ENCODE data around the gene OGN. TPM values are rescaled to one million over a fixed set of nuclear protein-coding genes. Genes with fewer than 3 reads are reported as not detected.

OGN gene
- total RNA-seq, 4 donors from 2014 or later = 12.9 to 101 (median 30.2) TPM

DNA sequence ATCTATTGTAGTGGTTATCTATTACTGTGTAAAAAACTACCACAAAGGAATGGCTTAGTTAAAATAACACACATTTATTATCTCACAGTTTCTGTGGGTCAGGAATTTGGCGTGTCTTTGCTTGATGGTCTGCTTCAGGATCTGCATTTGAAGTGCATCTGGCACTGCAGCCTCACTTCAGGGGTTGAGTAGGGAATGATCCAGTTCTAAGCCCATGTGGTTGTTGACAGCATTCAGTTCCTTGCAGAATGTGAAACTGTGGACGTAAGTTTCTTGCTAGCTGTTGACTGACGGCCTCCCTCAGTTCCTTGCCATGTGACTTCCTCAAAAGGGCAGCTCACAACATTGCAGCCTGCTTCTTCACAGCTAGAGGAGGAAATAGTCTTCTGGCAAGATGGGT, 2.1 kb upstream of the OGN start:
- H3K4me3 ChIP-seq = peak overlapping the region in 1 of 2 donors; percentile 13
- no peaks in the 10 kb centered on the region for H3K36me3 ChIP-seq
- no peaks in the 10 kb centered on the region for H3K27me3 ChIP-seq
- no peaks in the 10 kb centered on the region for H3K9me3 ChIP-seq
- H3K27ac ChIP-seq = peak overlapping the region in 3 of 4 donors; percentile 59 to 67 (median 62)
- 17% methylated on average over 3 of the region's 3 CpGs; no CpG with 5 or more reads in 1 of the 2 donors for WGBS, 2 donors (ENCODE audit: low coverage in 1 of 2)
- no peak for TF ChIP-seq POLR2A (IDR thresholded peaks at IDR 0.05)
- no peak for TF ChIP-seq EP300 (IDR thresholded peaks at IDR 0.05)
- TF ChIP-seq, protein P1, sequence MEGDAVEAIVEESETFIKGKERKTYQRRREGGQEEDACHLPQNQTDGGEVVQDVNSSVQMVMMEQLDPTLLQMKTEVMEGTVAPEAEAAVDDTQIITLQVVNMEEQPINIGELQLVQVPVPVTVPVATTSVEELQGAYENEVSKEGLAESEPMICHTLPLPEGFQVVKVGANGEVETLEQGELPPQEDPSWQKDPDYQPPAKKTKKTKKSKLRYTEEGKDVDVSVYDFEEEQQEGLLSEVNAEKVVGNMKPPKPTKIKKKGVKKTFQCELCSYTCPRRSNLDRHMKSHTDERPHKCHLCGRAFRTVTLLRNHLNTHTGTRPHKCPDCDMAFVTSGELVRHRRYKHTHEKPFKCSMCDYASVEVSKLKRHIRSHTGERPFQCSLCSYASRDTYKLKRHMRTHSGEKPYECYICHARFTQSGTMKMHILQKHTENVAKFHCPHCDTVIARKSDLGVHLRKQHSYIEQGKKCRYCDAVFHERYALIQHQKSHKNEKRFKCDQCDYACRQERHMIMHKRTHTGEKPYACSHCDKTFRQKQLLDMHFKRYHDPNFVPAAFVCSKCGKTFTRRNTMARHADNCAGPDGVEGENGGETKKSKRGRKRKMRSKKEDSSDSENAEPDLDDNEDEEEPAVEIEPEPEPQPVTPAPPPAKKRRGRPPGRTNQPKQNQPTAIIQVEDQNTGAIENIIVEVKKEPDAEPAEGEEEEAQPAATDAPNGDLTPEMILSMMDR (IDR thresholded peaks at IDR 0.05) = no peak
- TF ChIP-seq POLR2AphosphoS5 (IDR thresholded peaks at IDR 0.05) = no peak
- H3K4me1 ChIP-seq = peaks cover 0 to 65% (median 0%) of the 10 kb centered on the region in 3 donors
- ATAC-seq = peak; percentile 68

DNA sequence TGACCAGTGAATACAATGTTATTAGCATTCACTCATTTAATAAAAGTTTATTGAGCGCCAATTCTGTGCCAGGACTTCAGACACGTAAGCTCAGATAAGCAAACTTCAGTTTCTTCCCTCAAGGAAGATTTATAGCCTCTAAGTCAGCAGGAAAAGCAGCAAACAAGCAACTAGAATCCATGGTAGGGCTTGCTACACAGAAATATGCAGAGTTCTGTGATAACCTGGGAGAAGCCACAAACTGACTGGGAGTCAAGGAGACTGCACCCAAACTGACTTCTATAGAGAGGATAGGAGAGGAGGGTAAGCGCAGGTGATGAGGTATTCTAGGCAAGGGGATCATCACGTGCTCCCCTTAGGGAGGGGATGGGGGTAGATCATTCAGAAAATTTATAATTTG, 1.4 kb upstream of the OGN start:
- Histone ChIP-seq H3K27me3 (no peaks in the 10 kb centered on the region), H3K36me3 (no peaks in the 10 kb centered on the region), H3K9me3 (no peaks in the 10 kb centered on the region), H3K4me3 (peak overlapping the region; percentile 12 to 13), H3K27ac (peak overlapping the region in 3 of 4 donors; percentile 59 to 67 (median 62)), H3K4me1 (peaks cover 0 to 67% (median 0%) of the 10 kb centered on the region in 3 donors)
- no peak for ATAC-seq
- WGBS, 2 donors (ENCODE audit: low coverage in 1 of 2) = 53 to 63% methylated on average over 4 of the region's 4 CpGs
- TF ChIP-seq, protein P1 (IDR thresholded peaks at IDR 0.05) = no peak
- no peak for TF ChIP-seq POLR2AphosphoS5 (IDR thresholded peaks at IDR 0.05)

DNA sequence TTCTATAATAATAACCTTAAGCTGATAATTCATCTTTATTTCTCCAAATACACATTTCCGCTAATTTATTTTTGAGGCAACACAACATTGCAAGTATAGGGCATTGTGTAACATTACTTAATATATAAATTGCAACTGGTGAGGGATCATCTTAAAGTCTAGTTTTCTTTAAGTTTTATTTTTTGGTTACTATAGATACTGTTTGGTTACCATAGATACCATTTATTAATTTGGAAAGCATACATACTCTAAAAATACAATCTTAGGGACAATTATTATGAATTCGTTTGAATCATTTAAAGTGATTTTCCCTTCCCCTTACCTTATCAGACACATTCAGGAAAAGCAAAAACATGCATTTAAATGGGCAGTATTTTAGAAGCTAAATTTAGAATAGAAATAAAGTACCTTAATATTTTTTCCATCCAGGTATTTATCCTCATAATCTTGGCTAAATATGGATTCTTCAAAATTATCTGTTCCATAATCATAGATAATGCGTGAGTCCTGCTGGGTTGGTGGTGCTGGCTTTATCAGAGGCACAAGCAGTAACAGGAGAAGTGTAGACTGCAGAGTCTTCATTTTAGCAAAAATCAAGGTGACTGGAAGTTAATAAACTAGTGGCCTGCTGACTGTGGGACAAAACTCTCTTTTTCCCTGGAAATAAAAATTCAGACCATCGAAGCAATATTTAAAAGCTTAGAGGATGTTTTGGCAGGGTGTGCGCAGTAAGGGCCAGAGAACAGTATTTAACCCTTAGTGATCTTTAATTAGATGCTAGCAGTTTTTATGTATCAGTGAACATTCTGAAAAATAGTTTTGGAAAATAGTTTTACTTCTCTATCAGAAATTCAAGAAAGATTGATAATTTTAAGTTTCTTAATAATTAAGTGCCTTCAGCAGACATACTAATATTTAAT, 1.3 kb downstream of the OGN start:
- TF ChIP-seq POLR2AphosphoS5 (IDR thresholded peaks at IDR 0.05) = no peak
- TF ChIP-seq EP300 (IDR thresholded peaks at IDR 0.05) = no peak
- TF ChIP-seq, protein P1 (IDR thresholded peaks at IDR 0.05) = no peak
- TF ChIP-seq POLR2A (IDR thresholded peaks at IDR 0.05) = no peak
- Histone ChIP-seq H3K4me3 (peak overlapping the region; percentile 2 to 38), H3K9me3 (no peaks in the 10 kb centered on the region), H3K27me3 (no peaks in the 10 kb centered on the region), H3K36me3 (no peaks in the 10 kb centered on the region), H3K27ac (peak overlapping the region in 2 of 4 donors; percentile 60 to 67), H3K4me1 (peaks cover 0 to 59% (median 0%) of the 10 kb centered on the region in 3 donors)
- 18 to 21% methylated on average over 3 to 5 of the region's 5 CpGs for WGBS, 2 donors (ENCODE audit: low coverage in 1 of 2)
- no peak for ATAC-seq

DNA sequence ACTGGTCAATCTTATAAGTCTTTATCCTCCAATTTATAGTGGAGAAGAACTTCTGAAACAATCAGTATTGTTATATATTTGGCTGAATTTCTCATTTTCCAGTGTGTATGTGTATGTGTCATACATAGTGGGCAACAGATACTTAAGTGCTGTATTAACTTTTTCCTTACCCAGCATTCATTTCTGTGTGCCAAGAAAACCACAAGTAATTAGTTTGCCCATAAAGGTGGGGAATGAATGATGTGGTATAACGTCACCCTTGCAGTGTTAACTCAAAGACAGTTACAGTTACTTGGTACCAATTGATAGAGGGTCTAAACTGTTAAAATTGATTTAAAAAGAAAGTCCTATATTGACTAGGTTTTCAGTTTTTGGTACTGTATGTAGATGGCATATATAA, 2.0 kb downstream of the OGN start:
- WGBS, 2 donors (ENCODE audit: low coverage in 1 of 2) = 10 to 20% methylated on average over 1 of the region's 1 CpG
- Histone ChIP-seq H3K4me1 (peaks cover 0 to 59% (median 0%) of the 10 kb centered on the region in 3 donors), H3K36me3 (peaks cover 0 to 1% of the 10 kb centered on the region in 2 donors), H3K4me3 (peak overlapping the region in 1 of 2 donors; percentile 38), H3K9me3 (no peaks in the 10 kb centered on the region), H3K27me3 (no peaks in the 10 kb centered on the region), H3K27ac (peak overlapping the region in 2 of 4 donors; percentile 60 to 67)
- TF ChIP-seq EP300 (IDR thresholded peaks at IDR 0.05) = no peak
- TF ChIP-seq, protein P1 (IDR thresholded peaks at IDR 0.05) = no peak
- TF ChIP-seq POLR2A (IDR thresholded peaks at IDR 0.05) = no peak
- no peak for ATAC-seq
